Keratinocyte (primary cell): ENCODE data around the gene THOP1. TPM values are rescaled to one million over a fixed set of nuclear protein-coding genes. Genes with fewer than 3 reads are reported as not detected.

ENCODE experiments used
- DNase-seq: peaks from one replicate; pipeline ENCODE4 v3.0.0-alpha.2; 2011; ENCODE audit warnings: low read depth, missing footprints, low spot score
- FAIRE-seq: peaks from 2 replicates; lab custom pipeline; 2011; peaks lifted over from hg19 to GRCh38; lab: Jason Lieb, UNC
- H2AFZ ChIP-seq: 2 replicates; pipeline ENCODE4 v1.6.0; 2012; ENCODE audit warnings: low read length, control low read depth, inconsistent platforms; ENCODE audit not compliant: control insufficient read depth
- H3K27ac ChIP-seq: 2 replicates; pipeline ENCODE4 v1.5.1; 2011; ENCODE audit warnings: low read length; ENCODE audit not compliant: control insufficient read depth, insufficient read depth
- H3K27me3 ChIP-seq: 3 replicates; pipeline ENCODE4 v1.6.0; 2011; ENCODE audit warnings: low read length; ENCODE audit not compliant: control insufficient read depth, insufficient read depth; ENCODE audit errors: extremely low read depth
- H3K36me3 ChIP-seq, 2 experiments: 2 replicates in 1 of 2; 3 replicates in 1 of 2; pipeline ENCODE4 v1.5.1; 2011; ENCODE audit warnings: low read length in 2 of 2, mild to moderate bottlenecking in 1 of 2; ENCODE audit not compliant: control insufficient read depth in 2 of 2, insufficient read depth in 2 of 2; ENCODE audit errors: extremely low read depth in 1 of 2
- H3K4me1 ChIP-seq: 3 replicates; pipeline ENCODE4 v1.5.1; 2011; ENCODE audit warnings: low read length; ENCODE audit not compliant: control insufficient read depth, insufficient read depth; ENCODE audit errors: extremely low read depth
- H3K4me2 ChIP-seq: 3 replicates; pipeline ENCODE4 v1.6.0; 2011; ENCODE audit warnings: low read depth, low read length; ENCODE audit not compliant: control insufficient read depth, insufficient read depth; ENCODE audit errors: extremely low read depth
- H3K4me3 ChIP-seq, 3 experiments: fragments of 200-600 bp in 1 of 3; sonication (generic) in 1 of 3; 2 replicates in 2 of 3; 3 replicates in 1 of 3; pipeline ENCODE4 v1.5.1; 2011 to 2016; ENCODE audit warnings: low read length in 3 of 3, mild to moderate bottlenecking in 3 of 3, control low read depth in 2 of 3, inconsistent platforms in 1 of 3, low read depth in 1 of 3, mixed read lengths in 1 of 3, mixed run types in 1 of 3, moderate library complexity in 1 of 3; ENCODE audit not compliant: control insufficient read depth in 2 of 3, insufficient read depth in 2 of 3; ENCODE audit errors: extremely low read depth in 1 of 3
- H3K79me2 ChIP-seq: 2 replicates; pipeline ENCODE4 v1.6.0; 2012; ENCODE audit warnings: low read length; ENCODE audit not compliant: control insufficient read depth, insufficient read depth
- H3K9ac ChIP-seq: 3 replicates; pipeline ENCODE4 v1.6.0; 2011; ENCODE audit warnings: low read length; ENCODE audit not compliant: control insufficient read depth, insufficient read depth; ENCODE audit errors: extremely low read depth
- H3K9me1 ChIP-seq: 3 replicates; pipeline ENCODE4 v1.6.0; 2011; ENCODE audit warnings: low read length; ENCODE audit not compliant: control insufficient read depth, insufficient read depth; ENCODE audit errors: extremely low read depth
- H3K9me3 ChIP-seq: 2 replicates; pipeline ENCODE4 v1.5.1; 2012; ENCODE audit warnings: low read depth, low read length; ENCODE audit not compliant: control insufficient read depth
- H4K20me1 ChIP-seq: 3 replicates; pipeline ENCODE4 v1.6.0; 2011; ENCODE audit warnings: low read length; ENCODE audit not compliant: control insufficient read depth, insufficient read depth; ENCODE audit errors: extremely low read depth
- CTCF ChIP-seq, 3 experiments: IDR thresholded peaks in 1 of 3; conservative IDR thresholded peaks in 1 of 3; optimal IDR thresholded peaks in 1 of 3; 2 replicates in 2 of 3; 3 replicates in 1 of 3; pipeline versions ENCODE3 to v1.5.1; 2011; ENCODE audit warnings: low read length in 3 of 3, mild to moderate bottlenecking in 3 of 3, moderate library complexity in 2 of 3, control low read depth in 1 of 3, inconsistent platforms in 1 of 3; ENCODE audit not compliant: insufficient read depth in 2 of 3; ENCODE audit errors: extremely low read depth in 1 of 3
- EZH2 ChIP-seq: IDR thresholded peaks from one replicate; pipeline ENCODE4 v1.6.1; 2012; ENCODE audit warnings: inconsistent platforms, mild to moderate bottlenecking, low read length, moderate library complexity
- dilution Hi-C: fragments of 300-500 bp; cut with MboI; formaldehyde crosslinking; loops from one replicate; pipeline ENCODE4 v1.7.0; 2020; ENCODE audit warnings: low sequenced_read_pairs; ENCODE audit not compliant: extremely low pct_ligation_motif_present
- polyA plus RNA-seq, 5 experiments: library from polyadenylated mRNA; depleted of rRNA in 3 of 5; stranded (reverse) in 3 of 5; stranded (forward) in 1 of 5; unstranded in 1 of 5; fragments of >200 nt; gene quantifications; 1 replicate in 1 of 5; 2 replicates in 3 of 5; 3 replicates in 1 of 5; pipeline versions ENCODE4 v1.2.1 to v1.2.3, GENCODE V29; 2011 to 2012; ENCODE audit warnings: missing spikeins in 2 of 5, low read depth in 1 of 5, low replicate concordance in 1 of 5

Gene THOP1
- polyA plus RNA-seq, 1 donor (not counting 4 experiments of a cell fraction or from before 2014, with no cell fraction given) = 69.9 TPM

- Histone ChIP-seq H3K27ac (no peak overlapping the region), H3K4me2 (no peak overlapping the region), H3K9me1 (no peaks in the 10 kb centered on the region), H3K4me1 (no peaks in the 10 kb centered on the region), H3K9ac (no peak overlapping the region), H3K9me3 (no peaks in the 10 kb centered on the region), H4K20me1 (no peaks in the 10 kb centered on the region), H3K79me2 (peaks cover 7% of the 10 kb centered on the region), H2AFZ (no peak overlapping the region), H3K4me3 (no peak overlapping the region), H3K36me3 (peaks cover 27 to 58% of the 10 kb centered on the region in 2 experiments), H3K27me3 (no peaks in the 10 kb centered on the region)
- TF ChIP-seq EZH2 = no peak
- no peak for TF ChIP-seq CTCF (optimal IDR thresholded peaks at IDR 0.05 in 1 of 3, IDR thresholded peaks at IDR 0.05 in 1 of 3, conservative IDR thresholded peaks at IDR 0.05 in 1 of 3; ENCODE audit: extremely low read depth in 1 of 3, insufficient read depth in 2 of 3, low read length in 3 of 3)
- dilution Hi-C loops = no loop called here
- DNase-seq (no peak), FAIRE-seq (no peak)
Measured at GRCh38 chr19:2798158-2798685, 12.9 kb downstream of the THOP1 start.

GRCh38 chr19:2798733-2799132, 13.4 kb downstream of the THOP1 start:
- TF ChIP-seq CTCF (optimal IDR thresholded peaks at IDR 0.05 in 1 of 3, IDR thresholded peaks at IDR 0.05 in 1 of 3, conservative IDR thresholded peaks at IDR 0.05 in 1 of 3; ENCODE audit: extremely low read depth in 1 of 3, insufficient read depth in 2 of 3, low read length in 3 of 3) = no peak
- TF ChIP-seq EZH2 = no peak
- no peak overlapping the region for H3K4me3 ChIP-seq
- H3K79me2 ChIP-seq = peaks cover 7% of the 10 kb centered on the region
- no peak overlapping the region for H3K4me2 ChIP-seq
- no peak overlapping the region for H3K27ac ChIP-seq
- no peaks in the 10 kb centered on the region for H3K4me1 ChIP-seq
- DNase-seq (no peak), FAIRE-seq (no peak)
- no peaks in the 10 kb centered on the region for H4K20me1 ChIP-seq
- H3K27me3 ChIP-seq = no peaks in the 10 kb centered on the region
- H3K36me3 ChIP-seq = peaks cover 28 to 56% of the 10 kb centered on the region in 2 experiments
- dilution Hi-C loops = no loop called here
- H3K9me1 ChIP-seq = no peaks in the 10 kb centered on the region
- H3K9ac ChIP-seq = no peak overlapping the region
- H2AFZ ChIP-seq = no peak overlapping the region
- H3K9me3 ChIP-seq = no peaks in the 10 kb centered on the region
